ENCODE results near the gene ARHGAP27.

The ARHGAP27 gene

DNA sequence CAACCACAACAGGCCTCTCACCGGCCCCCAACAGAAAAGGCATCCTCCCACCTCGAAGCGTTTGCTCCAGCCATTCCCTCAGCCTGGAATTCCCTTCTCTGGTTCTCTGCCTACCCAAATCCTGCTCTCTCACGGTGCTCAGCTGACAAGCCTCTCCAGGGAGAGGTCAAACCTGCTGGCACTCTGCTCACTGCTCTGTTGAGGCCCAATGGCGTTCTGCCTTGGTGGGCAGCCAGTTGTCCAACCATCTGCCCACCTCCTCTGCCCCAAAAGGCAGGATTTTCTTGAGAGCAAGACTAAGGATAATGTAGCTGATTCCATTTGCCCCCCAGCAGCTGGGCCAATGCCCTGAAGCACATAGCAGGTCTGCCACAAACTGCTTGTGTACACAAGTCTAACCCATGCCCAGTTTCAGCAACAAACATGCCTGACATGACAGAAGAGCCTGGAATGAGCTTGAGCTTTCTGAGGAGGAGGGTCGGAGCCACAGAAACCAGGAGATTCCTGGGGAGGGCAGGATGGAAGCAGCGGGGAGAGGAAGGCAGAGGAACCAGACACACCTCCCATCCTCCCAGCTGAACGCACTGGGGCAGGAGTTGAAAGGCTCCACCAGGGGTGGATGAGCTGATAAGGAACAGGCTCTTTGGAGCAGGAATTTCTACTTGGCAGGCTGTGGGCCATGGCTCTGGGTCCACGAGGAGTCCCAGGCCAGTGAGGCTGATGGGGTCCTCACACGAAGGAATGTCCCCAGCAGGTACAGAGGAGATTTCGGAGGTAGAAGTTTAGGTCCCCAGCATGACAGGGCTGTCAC, 23.9 kb downstream of the ARHGAP27 start:
- no peak for DNase-seq

DNA sequence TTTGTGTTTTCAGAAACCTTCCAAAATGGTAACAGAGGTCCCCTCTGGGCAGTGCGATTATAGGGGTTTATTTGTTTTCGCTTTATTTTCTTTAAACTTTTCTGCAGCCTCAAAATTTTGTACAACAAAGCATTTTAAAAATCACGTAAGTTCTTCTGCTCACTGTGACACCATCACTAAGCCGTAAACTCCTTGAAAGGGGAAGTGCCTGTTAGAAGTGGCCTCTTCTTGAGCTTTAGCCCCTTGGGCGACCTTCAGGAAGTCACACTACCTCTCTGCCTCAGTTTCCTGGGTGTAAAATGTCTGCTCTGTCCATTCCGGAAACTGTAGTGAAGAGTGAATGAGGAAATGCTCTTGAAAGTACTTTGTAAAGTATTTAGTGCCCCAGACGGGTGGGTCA, 26.6 kb downstream of the ARHGAP27 start:
- DNase-seq, result no peak

DNA sequence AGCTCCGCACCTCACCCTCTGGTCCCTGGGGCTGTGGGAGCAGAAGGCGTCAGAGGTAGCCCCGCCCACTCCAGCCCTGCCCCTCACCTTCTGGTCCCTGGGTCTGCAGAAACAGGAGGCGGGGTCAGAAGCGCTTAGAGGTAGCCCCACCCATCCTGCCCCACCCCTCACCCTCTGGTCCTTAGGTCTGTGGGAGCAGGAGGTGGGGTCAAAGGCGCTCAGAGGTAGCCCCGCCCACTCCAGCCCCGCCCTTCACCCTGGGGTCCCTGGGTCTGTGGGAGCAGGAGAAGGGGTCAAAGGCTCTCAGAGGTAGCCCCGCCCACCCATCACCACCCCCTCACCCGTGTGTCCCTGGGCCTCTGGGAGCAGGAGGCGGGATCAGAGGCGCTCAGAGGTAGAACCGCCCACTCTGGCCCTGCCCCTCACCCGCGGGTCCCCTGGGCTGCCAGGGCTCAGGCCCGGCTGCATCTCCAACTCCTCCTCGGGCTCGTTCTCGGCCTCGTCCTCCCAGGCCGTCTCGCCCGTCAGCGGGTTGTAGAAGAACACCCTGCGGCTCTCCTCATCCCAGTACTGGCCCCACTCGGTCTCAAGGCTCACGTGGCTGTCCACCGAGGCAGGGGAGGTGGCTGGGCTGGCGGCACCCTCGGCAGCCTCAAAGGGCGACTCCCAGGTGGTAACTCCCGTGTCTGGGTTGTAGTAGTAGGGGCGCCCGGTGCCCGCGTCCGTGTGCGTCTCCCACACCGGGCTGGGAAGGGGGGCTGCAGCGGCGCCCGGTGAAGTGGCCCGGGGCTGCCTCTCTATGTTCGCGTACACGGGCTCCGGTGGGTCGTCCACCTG, 27.2 kb downstream of the ARHGAP27 start:
- no peak for DNase-seq

DNA sequence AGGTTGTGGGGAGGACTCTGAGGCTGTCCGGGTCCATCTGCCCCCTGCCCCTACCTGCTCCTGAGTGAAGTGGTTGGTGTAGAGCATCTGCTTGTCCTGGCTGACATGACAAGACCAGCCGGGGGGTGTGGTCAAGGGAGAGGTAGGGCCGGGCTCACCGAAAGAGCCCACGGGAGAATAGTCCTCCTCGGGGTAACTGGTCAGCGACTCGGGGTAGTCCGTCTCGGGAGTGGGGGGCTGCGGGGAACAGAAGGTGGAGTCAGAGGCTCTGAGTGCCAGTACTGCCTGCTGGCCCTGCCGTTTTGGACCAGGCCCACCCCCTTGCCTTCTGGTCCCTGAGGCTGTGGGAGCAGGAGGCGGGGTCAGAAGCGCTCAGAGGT, 27.8 kb downstream of the ARHGAP27 start:
- no peak for DNase-seq

GRCh38 chr17:45403906-45404490, 28.7 kb downstream of the ARHGAP27 start:
- DNase-seq, result no peak

DNA sequence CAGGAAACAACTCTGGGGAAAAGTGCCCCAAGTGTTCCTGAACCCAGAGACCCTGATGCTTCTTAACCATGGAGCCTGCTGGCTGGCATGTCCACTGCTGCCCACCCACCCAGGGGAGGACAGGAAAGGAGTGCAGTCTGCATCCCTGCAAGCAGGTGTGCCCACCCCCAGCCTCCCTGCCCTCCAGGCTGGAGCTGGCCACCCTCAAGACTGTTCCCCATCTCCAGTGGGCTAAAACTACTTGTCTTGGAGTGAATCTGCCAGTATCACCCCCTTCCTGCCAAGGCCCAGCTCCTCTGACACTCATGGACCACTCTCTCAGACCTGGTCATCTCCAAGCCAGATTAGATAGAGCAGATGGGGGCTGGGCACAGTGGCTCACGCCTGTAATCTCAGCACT, 29.8 kb downstream of the ARHGAP27 start:
- no peak for DNase-seq

GRCh38 chr17:45398800-45399199, 33.9 kb downstream of the ARHGAP27 start:
- no peak for DNase-seq

- no peak for DNase-seq
Observed at GRCh38 chr17:45397796-45398195, 34.9 kb downstream of the ARHGAP27 start.

GRCh38 chr17:45396496-45397205, 36.0 kb downstream of the ARHGAP27 start:
- DNase-seq, result no peak

- no peak for DNase-seq
Observed at GRCh38 chr17:45395569-45396415, 36.9 kb downstream of the ARHGAP27 start.

DNA sequence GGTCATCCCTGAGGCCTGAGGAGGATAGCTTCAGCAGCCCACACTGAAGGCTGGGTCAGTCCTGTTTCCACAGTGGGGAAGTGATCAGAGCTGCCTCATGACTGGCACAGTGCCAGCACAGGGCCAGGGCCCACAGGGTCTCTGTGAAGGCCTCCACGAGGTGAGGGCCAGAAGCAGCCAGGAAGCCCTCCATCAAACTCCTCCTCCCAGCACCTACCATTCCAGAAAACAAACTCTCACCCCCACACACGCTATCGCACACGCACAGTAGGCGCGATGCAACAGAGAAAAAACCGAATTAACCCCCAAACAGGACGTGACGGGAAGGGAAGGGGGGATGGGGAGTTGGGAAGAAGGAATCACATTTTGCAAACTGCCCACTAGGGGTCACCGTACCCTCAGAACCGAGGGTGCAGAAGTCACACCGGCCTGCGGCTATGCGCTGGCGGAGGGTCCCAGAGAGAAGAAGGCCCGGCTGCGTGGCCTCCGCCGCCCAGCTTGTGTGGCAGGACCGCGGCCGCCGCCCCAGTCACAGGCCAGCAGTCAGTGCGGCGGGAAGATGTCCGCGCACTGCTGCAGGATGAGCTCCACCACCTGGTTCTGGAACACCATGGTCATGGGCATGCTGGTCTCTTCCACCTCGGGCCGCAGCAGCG, 37.6 kb downstream of the ARHGAP27 start:
- DNase-seq, result no peak

- DNase-seq, result no peak
Observed at GRCh38 chr17:45394564-45394912, 38.1 kb downstream of the ARHGAP27 start.

- DNase-seq, result no peak
Observed at GRCh38 chr17:45394091-45394490, 38.6 kb downstream of the ARHGAP27 start.

GRCh38 chr17:45393411-45393810, 39.3 kb downstream of the ARHGAP27 start:
- no peak for DNase-seq

GRCh38 chr17:45391918-45392317, 40.8 kb downstream of the ARHGAP27 start:
- no peak for DNase-seq

- DNase-seq, result no peak
Observed at GRCh38 chr17:45391291-45391690, 41.4 kb downstream of the ARHGAP27 start.

DNA sequence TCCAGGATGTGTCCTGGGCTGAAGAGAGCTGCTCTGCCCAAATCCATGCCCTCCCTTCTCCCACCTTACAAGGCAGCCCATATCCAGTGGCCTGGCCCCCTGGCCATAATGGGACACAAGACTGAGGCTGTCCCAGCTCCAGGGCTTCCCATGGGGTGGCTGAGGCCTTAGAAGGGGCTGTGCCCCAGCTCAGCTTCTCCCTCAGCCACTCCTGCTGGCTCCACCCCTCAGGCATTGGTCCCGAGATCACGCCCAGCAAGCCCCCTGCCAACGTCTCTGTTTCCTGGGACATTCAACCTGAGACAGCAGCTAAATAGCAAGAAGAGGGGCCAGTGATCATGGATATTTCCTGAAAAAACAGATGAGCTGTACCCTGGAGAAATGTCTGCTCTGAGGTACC, 43.3 kb downstream of the ARHGAP27 start:
- DNase-seq, result no peak

DNA sequence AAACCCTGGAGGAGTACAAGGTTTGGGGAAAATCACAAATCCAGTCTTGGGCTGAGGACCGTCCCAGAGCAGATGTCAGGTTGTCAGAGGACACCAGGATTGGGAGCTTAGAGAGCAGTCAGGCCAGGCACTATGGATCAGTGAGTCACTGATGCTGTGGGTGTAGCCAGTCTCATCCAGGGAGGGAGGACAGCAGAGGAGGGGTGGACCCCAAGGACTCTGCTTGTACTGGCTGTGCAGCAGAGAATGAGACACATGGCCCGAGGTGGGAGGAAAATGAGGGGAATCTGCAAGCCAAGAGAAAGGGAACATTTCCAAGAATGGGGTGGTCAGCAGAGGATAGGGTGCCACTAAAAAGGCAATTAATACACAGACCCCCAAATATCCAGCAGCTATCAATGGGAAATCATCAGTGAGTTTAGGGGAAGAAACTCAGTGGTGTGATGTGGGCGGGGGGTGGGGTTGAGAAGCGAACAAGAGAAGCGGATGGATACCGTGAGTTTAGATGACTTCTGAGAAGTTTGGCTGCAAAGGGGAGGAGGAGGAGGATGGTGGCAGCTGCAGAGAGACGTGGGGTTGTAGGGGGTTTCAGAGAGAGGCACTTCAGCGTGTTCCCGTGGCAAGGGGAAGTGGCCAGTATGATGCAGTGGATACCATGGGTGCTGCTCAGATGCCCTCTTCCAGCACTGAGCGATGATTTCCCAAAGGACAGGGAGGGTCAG, 43.9 kb downstream of the ARHGAP27 start:
- no peak for DNase-seq

GRCh38 chr17:45387739-45388138, 44.9 kb downstream of the ARHGAP27 start:
- DNase-seq, result no peak

GRCh38 chr17:45386178-45386577, 46.5 kb downstream of the ARHGAP27 start:
- no peak for DNase-seq
